UCSD-AML1 (cell line): ENCODE measurements around the gene UBAC1.
"Not testable (repeated sequence)": the region's sequence is repeated elsewhere in the genome, so short reads cannot be mapped to it uniquely, and the experiment has no call there.

Source experiments
- DNase-seq: peaks from one replicate; lab custom pipeline; 2025; ENCODE audit not compliant: unreplicated experiment; lab: John Stamatoyannopoulos, UW

UBAC1 gene

GRCh38 chr9:135943604-135944003, 17.6 kb downstream of the UBAC1 start:
- not testable (repeated sequence) for DNase-seq

GRCh38 chr9:135941288-135941995, 19.7 kb downstream of the UBAC1 start:
- no peak for DNase-seq

GRCh38 chr9:135939351-135940265, 21.6 kb downstream of the UBAC1 start:
- DNase-seq = peak; percentile 39

DNA sequence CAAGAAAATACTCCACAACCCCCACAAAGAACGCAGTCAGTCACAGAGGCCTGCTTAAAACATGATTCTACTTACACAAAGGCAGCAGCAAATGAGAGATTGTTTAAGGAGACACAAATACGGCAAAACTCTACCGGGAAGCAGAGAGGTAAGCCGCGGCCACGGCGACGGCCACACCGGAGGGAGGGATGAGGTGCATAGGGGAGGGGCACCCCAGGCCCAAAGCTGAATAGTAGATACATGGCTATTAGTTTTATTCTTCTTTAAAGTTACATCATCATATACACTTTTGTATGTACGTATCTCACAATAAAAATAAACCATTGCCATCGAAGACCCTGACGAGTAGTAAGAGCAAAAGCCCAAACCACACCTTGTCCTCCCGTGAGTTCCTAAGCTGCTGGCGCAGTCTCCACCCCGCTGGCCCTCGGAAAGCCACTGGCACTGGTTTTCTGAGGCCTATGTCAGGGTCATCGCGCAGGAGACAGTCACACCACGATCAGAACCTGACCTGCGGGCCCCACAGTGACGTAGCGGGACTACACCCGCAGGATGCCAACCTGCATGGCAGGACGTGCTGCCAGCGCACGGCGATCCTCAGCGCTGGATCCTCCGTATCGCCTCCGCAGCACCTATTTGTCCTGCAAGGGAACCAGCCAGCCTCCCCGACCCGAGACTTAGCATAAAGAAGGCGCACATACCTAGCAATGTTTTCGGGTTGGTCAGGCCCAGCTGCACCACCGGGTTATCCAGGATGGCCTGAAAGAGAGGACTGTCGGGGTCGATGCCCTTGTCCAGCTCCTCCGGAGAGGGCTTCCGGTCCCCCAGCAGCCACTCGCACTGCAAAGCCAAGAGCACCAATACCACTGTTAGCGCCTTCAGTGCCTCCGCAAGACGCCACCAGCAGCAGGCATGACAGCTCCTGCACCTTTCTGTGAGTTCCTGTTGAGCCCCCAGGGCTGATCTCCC, 23.4 kb downstream of the UBAC1 start:
- DNase-seq = no peak

DNA sequence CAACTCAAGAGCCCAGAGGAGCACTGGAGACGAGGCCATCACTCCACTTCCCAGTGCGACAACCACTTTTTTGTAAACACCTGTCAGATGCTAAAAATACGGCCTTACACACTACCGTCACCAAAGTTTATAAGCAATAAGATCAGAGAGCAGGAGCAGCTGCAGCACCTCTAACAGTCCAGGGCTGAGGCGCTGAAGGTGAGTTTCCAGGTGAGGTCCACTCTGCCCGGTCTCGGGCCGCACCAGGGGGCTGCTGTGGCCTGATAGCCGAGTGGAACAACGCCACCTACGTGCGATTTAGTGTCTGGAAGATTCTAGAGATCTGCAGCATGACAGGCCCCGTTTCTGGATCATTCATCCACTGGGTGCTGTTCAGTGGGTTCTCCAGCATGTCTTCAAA, 28.1 kb downstream of the UBAC1 start:
- no peak for DNase-seq

- DNase-seq = no peak
These were observed 28.5 kb downstream of the UBAC1 start for GRCh38 chr9:135932656-135933055.

DNA sequence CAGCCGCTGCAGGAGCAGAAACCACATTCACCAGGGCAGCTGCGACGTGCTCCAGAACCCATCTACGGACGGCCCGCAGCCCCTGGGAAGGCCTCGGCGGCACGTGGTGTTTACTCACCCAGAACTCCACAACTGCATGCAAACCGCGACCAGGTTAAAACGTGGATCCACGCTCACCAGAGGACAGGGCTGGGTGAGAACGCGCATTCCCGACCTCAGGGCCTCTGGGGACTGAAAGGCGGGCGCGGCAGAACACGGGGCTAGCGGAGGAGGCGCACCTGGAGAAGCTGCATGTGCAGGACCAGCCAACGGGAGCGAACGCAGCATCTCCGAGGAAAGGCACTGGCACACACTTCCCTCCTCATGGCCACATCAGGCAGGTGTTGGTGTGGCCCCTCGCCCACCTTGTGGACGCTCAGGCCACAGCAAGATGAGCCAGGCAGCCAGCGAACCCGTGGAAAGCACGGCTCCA, 29.8 kb downstream of the UBAC1 start:
- DNase-seq = no peak

DNA sequence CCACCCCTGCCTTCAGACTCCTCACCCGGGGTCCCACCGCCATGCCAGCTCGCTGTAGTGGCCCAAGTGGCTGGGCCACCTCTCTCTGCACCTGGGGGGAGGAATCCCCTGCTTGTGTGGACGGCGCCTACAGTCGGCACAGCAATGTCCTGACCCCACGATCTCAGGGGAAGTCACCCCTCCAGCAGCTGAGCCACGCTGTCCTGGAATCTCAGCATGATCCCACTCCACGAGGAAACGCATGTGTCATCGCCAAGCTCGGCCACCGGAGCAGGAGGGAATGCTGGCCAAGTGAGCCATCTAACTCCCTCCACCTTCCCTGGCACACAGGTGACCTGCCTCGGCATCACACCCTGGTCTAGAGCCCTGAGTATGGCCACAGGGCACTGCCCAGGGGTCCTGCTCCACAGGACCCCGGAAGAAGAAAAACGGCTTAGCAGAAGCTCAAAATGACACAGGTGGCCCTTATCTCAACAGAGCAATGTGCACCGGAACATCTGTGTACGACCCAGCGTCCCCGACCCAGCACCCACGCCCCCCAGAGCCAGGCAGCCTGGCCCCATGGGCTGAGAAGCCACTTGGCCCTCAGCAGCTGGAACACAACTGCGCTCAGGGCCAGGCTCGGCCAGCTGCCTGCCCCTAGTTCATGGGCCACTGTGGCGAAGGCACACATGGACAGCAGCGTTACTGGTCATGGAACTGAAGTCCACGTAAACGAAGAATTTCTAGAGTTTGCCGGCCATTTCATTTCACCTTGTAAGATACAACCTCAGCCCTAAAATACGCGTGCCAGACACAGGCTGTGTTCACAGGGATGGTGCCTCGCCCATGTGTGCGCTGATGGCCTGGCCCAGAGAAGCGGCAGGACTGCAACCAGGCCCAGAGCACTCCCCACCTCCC, 30.5 kb downstream of the UBAC1 start:
- DNase-seq = no peak

GRCh38 chr9:135929656-135930445, 31.3 kb downstream of the UBAC1 start:
- no peak for DNase-seq

- no peak for DNase-seq
These were observed 32.2 kb downstream of the UBAC1 start for GRCh38 chr9:135928731-135929655.

DNA sequence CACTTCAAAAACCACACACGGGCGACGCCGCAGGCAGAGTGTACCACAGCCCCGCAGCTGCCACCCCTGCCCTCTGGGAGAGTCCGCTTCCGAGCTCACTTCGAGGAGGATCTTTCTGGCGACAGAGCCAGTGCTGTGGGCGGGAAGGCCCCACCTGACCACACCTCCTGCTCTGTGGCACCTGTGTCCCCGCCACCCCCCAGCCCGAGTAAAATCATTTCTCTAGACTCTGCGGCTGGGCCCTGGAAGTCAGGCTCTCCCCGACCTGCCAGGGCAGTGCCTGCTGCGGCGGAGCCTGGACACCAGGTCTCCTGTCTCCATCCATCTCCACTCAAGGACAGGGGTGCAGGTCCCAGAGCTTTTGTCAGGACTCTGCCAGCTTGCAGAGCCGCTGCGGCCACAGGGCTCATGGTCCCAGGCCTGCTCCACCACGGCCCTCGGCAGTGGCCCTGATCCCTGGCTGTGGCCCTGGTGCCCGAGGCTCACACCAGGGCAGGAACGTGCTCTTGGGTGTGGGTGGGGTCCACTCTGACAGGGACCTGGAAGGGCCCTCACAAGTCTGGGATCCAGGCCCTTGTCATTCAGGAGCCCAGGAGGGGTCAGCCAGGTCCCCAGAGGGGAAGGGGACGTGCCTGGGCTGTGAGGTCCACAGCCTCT, 33.0 kb downstream of the UBAC1 start:
- DNase-seq = no peak

DNA sequence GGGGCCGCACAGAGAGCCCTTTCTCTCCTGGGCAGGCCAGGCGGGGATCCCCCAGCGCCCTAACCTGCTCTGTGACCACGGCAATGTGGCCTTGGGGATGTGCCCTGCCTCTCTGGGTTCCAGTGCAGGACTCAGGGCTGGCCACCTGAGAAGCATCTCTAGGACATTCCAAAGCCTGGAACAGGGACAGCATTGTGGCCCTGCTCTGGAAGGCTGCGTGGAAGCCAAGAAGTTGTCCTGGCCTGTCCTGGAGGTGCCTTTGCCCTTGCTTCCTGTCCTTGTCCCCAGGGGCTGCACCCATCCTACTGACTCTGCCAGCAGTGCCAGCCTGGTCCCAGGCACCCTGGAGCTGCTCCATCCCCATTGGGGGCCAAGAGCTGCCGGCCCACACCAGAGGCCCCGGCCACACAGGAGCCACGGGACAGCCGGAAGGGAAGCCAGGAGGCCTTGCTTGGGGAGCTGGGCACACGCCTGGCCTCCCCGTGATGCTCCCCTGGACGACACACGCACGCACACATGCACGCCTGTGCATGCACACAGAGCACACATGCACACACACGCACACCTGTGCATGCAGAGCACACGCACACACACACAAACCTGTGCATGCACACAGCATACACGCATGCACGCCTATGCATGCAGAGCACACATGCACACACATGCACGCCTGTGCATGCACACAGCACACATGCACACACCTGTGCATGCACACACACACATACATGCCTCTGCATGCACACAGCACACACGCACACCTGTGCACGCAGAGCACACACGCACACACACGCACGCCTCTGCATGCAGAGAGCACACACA, 33.8 kb downstream of the UBAC1 start:
- no peak for DNase-seq

DNA sequence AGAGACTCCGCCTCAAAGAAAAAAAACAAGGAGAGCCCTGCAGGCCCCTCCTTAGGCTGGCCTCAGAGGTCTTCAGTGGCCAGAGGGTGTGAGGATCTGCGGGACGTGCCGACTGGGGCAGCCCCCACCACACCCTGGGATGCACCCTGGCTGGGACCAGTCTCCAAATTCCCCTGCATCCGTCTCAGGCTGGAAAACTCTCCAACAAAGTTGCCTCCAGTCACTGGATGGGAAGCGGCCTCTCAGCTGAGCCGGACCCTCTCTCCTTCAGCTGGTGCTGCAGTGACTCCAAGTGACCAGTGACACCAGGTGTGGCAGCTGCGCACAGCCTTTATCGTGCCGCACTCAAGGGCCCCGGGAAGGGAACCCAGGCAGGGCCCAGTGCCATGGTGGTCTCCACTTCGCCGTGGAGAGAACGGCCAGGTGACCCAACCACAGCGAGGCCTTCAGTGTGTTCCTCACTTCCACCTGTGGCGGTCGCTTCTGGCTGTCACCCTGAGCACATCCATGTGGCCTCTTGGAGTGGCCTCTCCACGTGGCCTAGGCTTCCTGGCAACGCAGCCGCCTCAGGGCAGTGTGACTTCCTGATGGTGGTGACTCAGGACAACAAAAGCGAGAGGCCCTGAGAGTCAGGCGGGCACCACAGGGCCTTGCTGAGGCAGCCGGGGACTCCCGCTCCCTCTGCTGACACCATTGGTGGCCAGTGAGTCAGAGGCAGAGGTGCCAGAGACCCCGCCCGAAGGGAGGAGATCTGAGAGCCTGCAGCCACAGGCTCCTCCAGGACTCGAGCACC, 34.6 kb downstream of the UBAC1 start:
- peak; percentile 75 for DNase-seq

DNA sequence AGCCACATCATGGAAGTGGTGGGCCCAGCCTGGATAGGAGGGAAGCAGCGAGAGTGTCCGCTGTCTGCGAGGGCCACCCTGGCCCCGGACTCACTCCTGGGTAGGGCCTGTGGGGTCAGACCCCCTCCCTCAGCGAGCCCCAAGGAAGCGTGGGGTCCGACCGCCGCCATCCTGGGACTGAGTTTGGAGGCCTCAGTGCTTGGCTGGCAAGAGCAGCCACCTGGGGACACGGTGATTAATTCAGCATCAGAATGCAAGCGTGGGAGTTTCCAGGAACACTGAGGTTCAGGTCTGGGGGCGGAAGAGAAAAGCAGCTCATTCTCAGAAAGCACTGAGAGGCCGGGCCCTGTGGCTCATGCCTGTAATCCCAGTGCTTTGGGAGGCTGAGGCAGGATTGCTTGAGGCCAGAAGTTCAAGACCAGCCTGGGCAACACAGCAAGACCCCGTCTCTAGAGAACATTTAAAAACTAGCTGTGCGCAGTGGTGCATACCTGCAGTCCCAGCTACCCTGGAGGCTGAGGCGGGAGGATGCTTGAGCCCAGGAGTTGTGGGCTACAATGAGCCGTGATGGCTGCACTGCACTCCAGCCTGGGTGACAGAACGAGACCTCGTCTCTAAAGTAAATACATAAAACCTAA, 35.6 kb downstream of the UBAC1 start:
- DNase-seq = no peak

DNA sequence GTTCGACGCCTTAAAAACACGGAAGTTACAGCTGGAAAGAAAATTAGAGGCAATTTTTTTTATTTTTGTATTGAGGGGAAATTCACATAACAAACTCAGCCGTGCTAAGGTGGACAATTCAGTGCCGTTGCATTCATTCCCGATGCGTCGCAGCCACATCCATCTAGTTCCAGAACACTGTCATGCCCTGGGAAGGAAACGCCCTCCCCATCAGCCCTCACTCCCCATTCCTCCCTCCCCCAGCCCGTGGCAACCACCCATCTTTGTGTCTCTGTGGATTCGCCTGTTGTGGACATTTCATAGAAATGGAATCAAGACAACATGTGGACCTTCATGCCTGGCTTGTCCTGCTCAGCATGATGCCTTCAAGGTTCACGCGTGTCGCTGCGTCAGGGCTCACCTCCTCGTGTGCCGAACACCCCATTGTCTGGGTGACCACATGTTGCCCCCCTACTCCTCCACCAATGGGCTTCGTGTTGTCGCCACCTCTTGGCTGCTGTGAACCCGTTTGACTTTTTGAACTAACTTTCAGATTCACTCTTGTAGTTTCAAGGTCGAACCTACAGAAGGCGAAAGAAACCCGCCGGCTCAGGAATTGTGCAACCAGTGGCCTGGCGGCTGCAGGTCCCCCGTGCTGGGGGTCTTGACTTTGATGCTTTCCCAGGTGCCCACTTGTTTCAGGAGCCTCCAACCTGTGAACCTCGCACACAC, 36.4 kb downstream of the UBAC1 start:
- DNase-seq = no peak
